C4-2B (cell line): ENCODE results near the gene LRMDA.

Source experiments
- CTCF ChIP-seq: fragments of 450-650 bp; conservative IDR thresholded peaks from 2 replicates; pipeline ENCODE4 v1.5.1; 2017; ENCODE audit warnings: mild to moderate bottlenecking
- ZFX ChIP-seq: fragments of 450-650 bp; IDR thresholded peaks from 2 replicates; pipeline ENCODE4 v1.6.1; 2017

- TF ChIP-seq CTCF (no peak), ZFX (no peak)
These were observed 34.0 kb downstream of the LRMDA start for GRCh38 chr10:75465450-75465827.
